Bronchial epithelial cell (primary cell): ENCODE results near the gene ADAMTS12. TPM values are rescaled to one million over a fixed set of nuclear protein-coding genes. Genes with fewer than 3 reads are reported as not detected.

Experiments
- DNase-seq: peaks from one replicate; pipeline ENCODE4 v3.0.0-alpha.2; 2010; ENCODE audit warnings: low read depth
- FAIRE-seq: peaks from 2 replicates; lab custom pipeline; 2011; peaks lifted over from hg19 to GRCh38; lab: Jason Lieb, UNC
- H3K27me3 ChIP-seq: 2 replicates; pipeline ENCODE4 v1.5.1; 2011; ENCODE audit warnings: low read length; ENCODE audit not compliant: control insufficient read depth, insufficient read depth
- H3K36me3 ChIP-seq: 2 replicates; pipeline ENCODE4 v1.5.1; 2011; ENCODE audit warnings: low read length; ENCODE audit not compliant: control insufficient read depth, insufficient read depth
- H3K4me3 ChIP-seq: 2 replicates; pipeline ENCODE4 v1.5.1; 2011; ENCODE audit warnings: mild to moderate bottlenecking, low read depth, low read length, control low read depth
- CTCF ChIP-seq: IDR thresholded peaks from 2 replicates; pipeline ENCODE4 v1.5.1; 2011; ENCODE audit warnings: mild to moderate bottlenecking, moderate library complexity, low read length, control low read depth, inconsistent platforms; ENCODE audit not compliant: insufficient read depth, severe bottlenecking
- total RNA-seq: library from RNA; depleted of rRNA; stranded (reverse); fragments of >200 nt; gene quantifications from 2 replicates; pipeline ENCODE4 v1.2.1, GENCODE V29; 2014

ADAMTS12 gene
- total RNA-seq, 1 donor from 2014 or later = 0.26 TPM

- no peak for FAIRE-seq
Observed at GRCh38 chr5:33479311-33479710, 412.5 kb downstream of the ADAMTS12 start.

GRCh38 chr5:33477816-33478215 is 414.0 kb downstream of the ADAMTS12 start:
- no peaks in the 10 kb centered on the region for H3K27me3 ChIP-seq
- FAIRE-seq = no peak

More at GRCh38 chr5:33479311-33479710, 412.5 kb downstream of the ADAMTS12 start:
- TF ChIP-seq CTCF = no peak
- no peak for DNase-seq
- Histone ChIP-seq H3K27me3 (no peaks in the 10 kb centered on the region), H3K36me3 (no peaks in the 10 kb centered on the region), H3K4me3 (no peak overlapping the region)

GRCh38 chr5:33476992-33477391 is 414.8 kb downstream of the ADAMTS12 start:
- no peaks in the 10 kb centered on the region for H3K27me3 ChIP-seq
- FAIRE-seq = no peak
- H3K36me3 ChIP-seq = peaks cover 5% of the 10 kb centered on the region
- no peak for DNase-seq
- no peak for TF ChIP-seq CTCF
- H3K4me3 ChIP-seq = no peak overlapping the region

More at GRCh38 chr5:33477816-33478215, 414.0 kb downstream of the ADAMTS12 start:
- H3K4me3 ChIP-seq = no peak overlapping the region
- no peak for DNase-seq
- TF ChIP-seq CTCF = no peak
- H3K36me3 ChIP-seq = peaks cover 2% of the 10 kb centered on the region

GRCh38 chr5:33475706-33476105 is 416.1 kb downstream of the ADAMTS12 start:
- DNase-seq = no peak
- H3K27me3 ChIP-seq = no peaks in the 10 kb centered on the region
- FAIRE-seq = no peak
- no peak for TF ChIP-seq CTCF
- peaks cover 9% of the 10 kb centered on the region for H3K36me3 ChIP-seq
- no peak overlapping the region for H3K4me3 ChIP-seq

- H3K4me3 ChIP-seq = no peak overlapping the region
- no peak for TF ChIP-seq CTCF
- FAIRE-seq = no peak
- no peaks in the 10 kb centered on the region for H3K27me3 ChIP-seq
- H3K36me3 ChIP-seq = peaks cover 10% of the 10 kb centered on the region
- DNase-seq = no peak
Observed at GRCh38 chr5:33474931-33475499, 416.8 kb downstream of the ADAMTS12 start.

- DNase-seq = no peak
- no peaks in the 10 kb centered on the region for H3K27me3 ChIP-seq
- TF ChIP-seq CTCF = no peak
- H3K4me3 ChIP-seq = no peak overlapping the region
- peaks cover 12% of the 10 kb centered on the region for H3K36me3 ChIP-seq
- no peak for FAIRE-seq
Observed at GRCh38 chr5:33474004-33474403, 417.8 kb downstream of the ADAMTS12 start.
